GM23338 (cell line): Measurements from ENCODE around the gene EXOC6B. TPM values are rescaled to one million over a fixed set of nuclear protein-coding genes. Genes with fewer than 3 reads are reported as not detected.

Experiments
- ATAC-seq: fragments of 200-7000 bp; cut with Tn5 transposase; 3 replicates; pipeline ENCODE4 v1.9.1; 2020
- DNase-seq: peaks from one replicate; pipeline ENCODE4 v3.0.0-alpha.2; 2015; ENCODE audit warnings: low spot score
- H2AFZ ChIP-seq: fragments of 200-600 bp; sonication (generic); 2 replicates; pipeline ENCODE4 v1.8.0; 2016; ENCODE audit warnings: antibody characterized with exemption, mild to moderate bottlenecking, moderate library complexity
- H3F3A ChIP-seq: fragments of 200-600 bp; sonication (generic); replicated peaks from 2 replicates; pipeline ENCODE4 v1.8.0; 2017; ENCODE audit warnings: antibody characterized with exemption, mixed run types, low read depth
- H3K27ac ChIP-seq: fragments of 200-600 bp; sonication (generic); 2 replicates; pipeline ENCODE4 v1.6.1; 2016; ENCODE audit warnings: low read depth
- H3K27me3 ChIP-seq: fragments of 200-600 bp; sonication (generic); 2 replicates; pipeline ENCODE4 v1.8.0; 2016; ENCODE audit warnings: mild to moderate bottlenecking, mixed run types, moderate library complexity; ENCODE audit not compliant: insufficient read depth
- H3K36me3 ChIP-seq: fragments of 200-600 bp; sonication (generic); 2 replicates; pipeline ENCODE4 v1.8.0; 2016; ENCODE audit warnings: mild to moderate bottlenecking; ENCODE audit not compliant: insufficient read depth
- H3K4me1 ChIP-seq: fragments of 200-600 bp; sonication (generic); 2 replicates; pipeline ENCODE4 v1.8.0; 2016; ENCODE audit warnings: mild to moderate bottlenecking, moderate library complexity; ENCODE audit not compliant: insufficient read depth
- H3K4me2 ChIP-seq: fragments of 200-600 bp; sonication (generic); 2 replicates; pipeline ENCODE4 v1.7.1; 2017; ENCODE audit warnings: mixed run types
- H3K4me3 ChIP-seq: fragments of 200-600 bp; sonication (generic); 2 replicates; pipeline ENCODE4 v1.6.1; 2016; ENCODE audit warnings: mixed run types
- H3K79me2 ChIP-seq: fragments of 200-600 bp; sonication (generic); replicated peaks from 2 replicates; pipeline ENCODE4 v1.8.0; 2017; ENCODE audit warnings: mild to moderate bottlenecking; ENCODE audit not compliant: insufficient read depth
- H3K9me2 ChIP-seq: fragments of 200-600 bp; sonication (generic); 2 replicates; pipeline ENCODE4 v1.8.0; 2017; ENCODE audit not compliant: insufficient read depth
- H4K20me1 ChIP-seq: fragments of 200-600 bp; sonication (generic); replicated peaks from 2 replicates; pipeline ENCODE4 v1.8.0; 2017; ENCODE audit warnings: mild to moderate bottlenecking; ENCODE audit not compliant: insufficient read depth
- H3K27ac Mint-ChIP-seq: 2 replicates; pipeline ENCODE4 v1.8.0; 2020; ENCODE audit warnings: inconsistent platforms, mild to moderate bottlenecking, moderate library complexity, mixed read lengths
- H3K27me3 Mint-ChIP-seq: 3 replicates; pipeline ENCODE4 v1.8.0; 2022; ENCODE audit warnings: low read depth, mild to moderate bottlenecking, moderate library complexity, mixed read lengths, inconsistent platforms; ENCODE audit not compliant: insufficient read depth, poor library complexity
- H3K36me3 Mint-ChIP-seq: 3 replicates; pipeline ENCODE4 v1.8.0; 2021; ENCODE audit warnings: low read depth, mild to moderate bottlenecking, inconsistent platforms, moderate library complexity, mixed read lengths
- H3K4me1 Mint-ChIP-seq: 3 replicates; pipeline ENCODE4 v1.8.0; 2020; ENCODE audit warnings: mild to moderate bottlenecking, inconsistent platforms, mixed read lengths
- H3K4me3 Mint-ChIP-seq: 3 replicates; pipeline ENCODE4 v1.8.0; 2021; ENCODE audit warnings: moderate library complexity, mild to moderate bottlenecking, inconsistent platforms, mixed read lengths
- H3K9me3 Mint-ChIP-seq: 3 replicates; pipeline ENCODE4 v1.8.0; 2020; ENCODE audit warnings: moderate library complexity, mild to moderate bottlenecking, inconsistent platforms, mixed read lengths
- CREB1 ChIP-seq: fragments of 250-450 bp; sonication (Bioruptor Pico); IDR thresholded peaks from 2 replicates; pipeline ENCODE4 v1.5.0; 2020; ENCODE audit warnings: low read depth, mild to moderate bottlenecking, moderate library complexity
- CTCF ChIP-seq, 2 experiments: fragments of 200-600 bp in 1 of 2; sonication (generic) in 1 of 2; conservative IDR thresholded peaks; 2 replicates each; pipeline versions ENCODE4 v1.5.1 to v1.6.1; 2016 to 2017; ENCODE audit warnings: antibody characterized with exemption in 2 of 2, low read depth in 2 of 2, mild to moderate bottlenecking in 2 of 2, moderate library complexity in 1 of 2
- ETS1 ChIP-seq: IDR thresholded peaks from 2 replicates; pipeline ENCODE4 v1.6.1; 2016; ENCODE audit warnings: antibody characterized with exemption
- EZH2 ChIP-seq: fragments of 200-600 bp; sonication (generic); IDR thresholded peaks from one replicate; pipeline ENCODE4 v1.8.0; 2017; ENCODE audit warnings: antibody characterized with exemption, mild to moderate bottlenecking, low read depth; ENCODE audit not compliant: unreplicated experiment
- EZH2phosphoT487 ChIP-seq: fragments of 200-600 bp; sonication (generic); IDR thresholded peaks from one replicate; pipeline ENCODE4 v1.8.1; 2018; ENCODE audit warnings: antibody characterized with exemption; ENCODE audit not compliant: unreplicated experiment
- POLR2AphosphoS5 ChIP-seq: IDR thresholded peaks from 2 replicates; pipeline ENCODE4 v1.6.1; 2016; ENCODE audit warnings: antibody characterized with exemption, low read depth
- STAT1 ChIP-seq: IDR thresholded peaks from one replicate; pipeline ENCODE4 v1.6.1; 2016; ENCODE audit warnings: antibody characterized with exemption; ENCODE audit not compliant: unreplicated experiment
- polyA plus RNA-seq: library from polyadenylated mRNA; unstranded; fragments of >200 nt; fragmentation: Nextera tagmentation; extraction: Ambion mirVana; gene quantifications from 2 replicates; pipeline ENCODE4 v1.2.1, GENCODE V29; 2016
- total RNA-seq: library from RNA; depleted of rRNA; stranded (reverse); fragments of >200 nt; shearing (Covaris generic); gene quantifications from 2 replicates; pipeline ENCODE4 v1.2.3, GENCODE V29; 2014

Gene EXOC6B
- total and polyA plus RNA-seq, 2 experiments from 2014 or later = 7.2 to 45.9 TPM

GRCh38 chr2:72149556-72150156 is 676.2 kb downstream of the EXOC6B start:
- Mint-ChIP-seq H3K4me3 (peak overlapping the region; percentile 70), H3K9me3 (peaks cover 3% of the 10 kb centered on the region; the same call in 2 of the 3 replicates), H3K27ac (no peak overlapping the region), H3K4me1 (peaks cover 32% of the 10 kb centered on the region), H3K27me3 (peaks cover 77% of the 10 kb centered on the region), H3K36me3 (no peaks in the 10 kb centered on the region; the same call in 2 of the 3 replicates)
- no peaks in the 10 kb centered on the region for H3K36me3 ChIP-seq
- H3K4me3 ChIP-seq = peak overlapping the region; percentile 58
- H4K20me1 ChIP-seq = no peaks in the 10 kb centered on the region
- peak; percentile 1; the same call in 2 of the 3 replicates for ATAC-seq
- no peak overlapping the region for H3K27ac ChIP-seq
- peaks cover 80% of the 10 kb centered on the region for H3K27me3 ChIP-seq
- peak overlapping the region; percentile 84 for H2AFZ ChIP-seq
- no peaks in the 10 kb centered on the region for H3K79me2 ChIP-seq
- TF ChIP-seq EZH2phosphoT487 (peak; percentile 35), CREB1 (no peak), EZH2 (peak; percentile 65), STAT1 (no peak)
- DNase-seq = peak; percentile 39
- H3K4me1 ChIP-seq = peaks cover 16% of the 10 kb centered on the region
- H3K9me2 ChIP-seq = no peaks in the 10 kb centered on the region
- H3F3A ChIP-seq = 0 out of 2 replicates have a peak, but pooled peaks cover 3% of the 10 kb centered on the region
- peak overlapping the region; percentile 87 for H3K4me2 ChIP-seq

GRCh38 chr2:72148837-72149555 is 676.8 kb downstream of the EXOC6B start:
- peaks cover 86% of the 10 kb centered on the region for H3K27me3 ChIP-seq
- peaks cover 81% of the 10 kb centered on the region for H3K27me3 Mint-ChIP-seq
- peak overlapping the region; percentile 82 for H3K4me3 Mint-ChIP-seq

More at GRCh38 chr2:72148837-72149555, 676.8 kb downstream of the EXOC6B start:
- peak; percentile 3 for ATAC-seq
- DNase-seq = peak; percentile 65
- H3K4me3 ChIP-seq = peak overlapping the region; percentile 58
- no peaks in the 10 kb centered on the region for H3K79me2 ChIP-seq
- H3K9me2 ChIP-seq = no peaks in the 10 kb centered on the region
- no peaks in the 10 kb centered on the region for H3K36me3 ChIP-seq
- peak overlapping the region; percentile 87 for H3K4me2 ChIP-seq
- no peak overlapping the region for H3K27ac ChIP-seq
- Mint-ChIP-seq H3K4me1 (peaks cover 33% of the 10 kb centered on the region), H3K27ac (no peak overlapping the region), H3K9me3 (peaks cover 3% of the 10 kb centered on the region; the same call in 2 of the 3 replicates), H3K36me3 (no peaks in the 10 kb centered on the region; the same call in 2 of the 3 replicates)
- 0 out of 2 replicates have a peak, but pooled peaks cover 3% of the 10 kb centered on the region for H3F3A ChIP-seq
- H4K20me1 ChIP-seq = no peaks in the 10 kb centered on the region
- TF ChIP-seq CTCF (conservative IDR thresholded peaks at IDR 0.05; ENCODE audit: low read depth in 2 of 2) (no peak), EZH2 (peak; percentile 89), EZH2phosphoT487 (no peak), POLR2AphosphoS5 (no peak), ETS1 (no peak)
- peaks cover 16% of the 10 kb centered on the region for H3K4me1 ChIP-seq
- peak overlapping the region; percentile 84 for H2AFZ ChIP-seq
